Colonic mucosa (tissue), 4 donors: Measurements from ENCODE around the gene URB1. TPM values are rescaled to one million over a fixed set of nuclear protein-coding genes. Genes with fewer than 3 reads are reported as not detected.

Experiments
- DNase-seq: peaks from one replicate; pipeline ENCODE4 v3.0.0-alpha.2; 2020
- H3K27ac ChIP-seq: fragments of 200-600 bp; one replicate; pipeline ENCODE4 v1.8.0; 2021
- H3K27me3 ChIP-seq: fragments of 200-600 bp; one replicate; pipeline ENCODE4 v1.8.0; 2021
- H3K36me3 ChIP-seq: fragments of 200-600 bp; one replicate; pipeline ENCODE4 v1.8.0; 2021
- H3K4me1 ChIP-seq: fragments of 200-600 bp; one replicate; pipeline ENCODE4 v1.8.0; 2021; ENCODE audit warnings: mild to moderate bottlenecking
- H3K4me3 ChIP-seq: fragments of 200-600 bp; one replicate; pipeline ENCODE4 v1.8.0; 2021
- H3K9ac ChIP-seq, 2 donors: one replicate each; pipeline ENCODE4 v1.7.0; 2013; ENCODE audit warnings: control low read depth in 2 of 2, low read depth in 2 of 2, low read length in 2 of 2
- H3K9me3 ChIP-seq: fragments of 200-600 bp; one replicate; pipeline ENCODE4 v1.8.0; 2021
- CTCF ChIP-seq: fragments of 200-600 bp; IDR thresholded peaks from one replicate; pipeline ENCODE4 v1.8.0; 2022; ENCODE audit warnings: antibody characterized with exemption, mild to moderate bottlenecking
- intact Hi-C: fragments of 100-400 bp; cut with DNase I; formaldehyde crosslinking; loops from one replicate; pipeline ENCODE4 v1.14.1; 2022
- total RNA-seq, 2 donors: library from RNA; stranded (reverse); fragmentation: NEBNext Ultra II Directional in 1 of 2; extraction: Animal tissue kit (Norgen Biotek cat#: 25700) in 1 of 2; gene quantifications; one replicate each; pipeline ENCODE4 v1.2.1, GENCODE V29; 2021
- donor health status: healthy.
- donor health status: DM: no; HTN: no; CAD: no.
- donor health status: DM: no; HTN: no; CAD: no.

Gene URB1
- total RNA-seq, 2 donors from 2014 or later = 6.1 to 16.4 TPM

- TF ChIP-seq CTCF = no peak
- H3K9ac ChIP-seq = no peak overlapping the region
- H3K4me1 ChIP-seq = no peaks in the 10 kb centered on the region
- peaks cover 7% of the 10 kb centered on the region for H3K36me3 ChIP-seq
- H3K27me3 ChIP-seq = no peaks in the 10 kb centered on the region
- intact Hi-C loops = no loop called here
- no peak overlapping the region for H3K4me3 ChIP-seq
- H3K9me3 ChIP-seq = no peaks in the 10 kb centered on the region
- H3K27ac ChIP-seq = no peak overlapping the region
- DNase-seq = no peak
Observed at GRCh38 chr21:32331444-32332305, 61.1 kb downstream of the URB1 start.

- H3K4me3 ChIP-seq = no peak overlapping the region
- H3K36me3 ChIP-seq = peaks cover 7% of the 10 kb centered on the region
- no peaks in the 10 kb centered on the region for H3K4me1 ChIP-seq
- H3K27me3 ChIP-seq = no peaks in the 10 kb centered on the region
- TF ChIP-seq CTCF = no peak
- intact Hi-C loops = no loop called here
- H3K27ac ChIP-seq = no peak overlapping the region
- H3K9me3 ChIP-seq = no peaks in the 10 kb centered on the region
- DNase-seq = no peak
- H3K9ac ChIP-seq = no peak overlapping the region
Observed at GRCh38 chr21:32330784-32331311, 62.0 kb downstream of the URB1 start.

- no peak overlapping the region for H3K27ac ChIP-seq
- H3K4me1 ChIP-seq = no peaks in the 10 kb centered on the region
- TF ChIP-seq CTCF = no peak
- intact Hi-C loops = no loop called here
- no peak overlapping the region for H3K9ac ChIP-seq
- DNase-seq = no peak
- no peaks in the 10 kb centered on the region for H3K27me3 ChIP-seq
- H3K9me3 ChIP-seq = no peaks in the 10 kb centered on the region
- no peak overlapping the region for H3K4me3 ChIP-seq
- H3K36me3 ChIP-seq = peaks cover 7% of the 10 kb centered on the region
Observed at GRCh38 chr21:32329776-32330175, 63.0 kb downstream of the URB1 start.

- Histone ChIP-seq H3K4me1 (no peaks in the 10 kb centered on the region), H3K27me3 (no peaks in the 10 kb centered on the region), H3K36me3 (peaks cover 7% of the 10 kb centered on the region), H3K9me3 (no peaks in the 10 kb centered on the region), H3K27ac (no peak overlapping the region), H3K9ac (no peak overlapping the region), H3K4me3 (no peak overlapping the region)
- intact Hi-C loops = no loop called here
- no peak for TF ChIP-seq CTCF
- DNase-seq = no peak
Observed at GRCh38 chr21:32329331-32329730, 63.5 kb downstream of the URB1 start.

GRCh38 chr21:32328595-32328994, 64.2 kb downstream of the URB1 start:
- Histone ChIP-seq H3K4me3 (no peak overlapping the region), H3K36me3 (peaks cover 2% of the 10 kb centered on the region), H3K9ac (no peak overlapping the region), H3K9me3 (no peaks in the 10 kb centered on the region), H3K4me1 (no peaks in the 10 kb centered on the region), H3K27me3 (no peaks in the 10 kb centered on the region), H3K27ac (no peak overlapping the region)
- DNase-seq = no peak
- TF ChIP-seq CTCF = no peak
- intact Hi-C loops = no loop called here
